Measurements from ENCODE around the gene BRF1.
"Not testable (repeated sequence)": the region's sequence is repeated elsewhere in the genome, so short reads cannot be mapped to it uniquely, and the experiment has no call there.

The BRF1 gene

GRCh38 chr14:105331575-105332349, 31.0 kb upstream of the BRF1 start:
- DNase-seq: no peak

- no peak for DNase-seq
These were observed 29.7 kb upstream of the BRF1 start for GRCh38 chr14:105330491-105330895.

- DNase-seq: no peak
These were observed 28.8 kb upstream of the BRF1 start for GRCh38 chr14:105329411-105330150.

GRCh38 chr14:105328678-105329390, 28.0 kb upstream of the BRF1 start:
- DNase-seq: no peak

DNA sequence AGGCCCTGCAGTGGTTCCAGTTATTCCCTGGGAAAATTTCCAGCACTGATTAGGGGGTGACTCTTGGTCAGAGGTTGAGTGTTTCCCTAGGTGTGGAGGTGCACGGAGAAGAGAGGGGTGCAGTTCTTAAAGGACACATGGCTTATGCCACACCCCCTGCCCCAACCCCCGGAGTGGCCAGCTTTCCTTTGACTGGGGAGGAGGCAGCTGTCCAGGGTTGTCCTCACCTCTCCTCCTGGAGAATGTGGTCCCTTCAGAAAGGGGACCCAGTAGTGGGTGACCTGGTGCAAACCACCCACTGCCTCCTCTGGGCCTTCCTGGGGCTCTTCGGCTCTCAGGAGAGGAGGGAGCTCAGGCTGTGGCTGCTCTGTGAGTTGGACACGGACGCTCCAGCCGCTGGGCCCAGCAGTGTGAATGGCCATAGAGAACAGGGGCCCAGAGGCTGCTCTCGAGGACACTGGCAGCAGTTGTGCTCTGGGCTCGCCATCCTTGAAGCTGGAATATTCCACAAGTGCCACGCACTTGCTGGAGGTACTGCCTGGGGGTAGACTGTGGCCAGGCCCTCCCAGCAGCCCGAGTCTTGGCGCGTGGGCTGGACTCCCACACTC, 27.4 kb upstream of the BRF1 start:
- no peak for DNase-seq

DNA sequence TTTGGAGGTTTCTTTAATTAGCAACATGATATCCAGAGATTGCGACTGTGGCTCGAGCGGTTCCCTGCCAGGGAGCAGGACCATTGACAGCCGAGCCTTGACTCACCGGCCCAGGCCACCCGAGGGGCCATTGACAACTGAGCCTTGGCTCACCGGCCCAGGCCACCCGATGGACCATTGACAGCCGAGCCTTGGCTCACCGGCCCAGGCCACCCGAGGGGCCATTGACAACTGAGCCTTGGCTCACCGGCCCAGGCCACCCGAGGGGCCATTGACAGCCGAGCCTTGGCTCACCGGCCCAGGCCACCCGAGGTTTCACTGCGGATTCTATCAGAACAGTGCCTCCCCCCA, 26.9 kb upstream of the BRF1 start:
- DNase-seq: not testable (repeated sequence)

DNA sequence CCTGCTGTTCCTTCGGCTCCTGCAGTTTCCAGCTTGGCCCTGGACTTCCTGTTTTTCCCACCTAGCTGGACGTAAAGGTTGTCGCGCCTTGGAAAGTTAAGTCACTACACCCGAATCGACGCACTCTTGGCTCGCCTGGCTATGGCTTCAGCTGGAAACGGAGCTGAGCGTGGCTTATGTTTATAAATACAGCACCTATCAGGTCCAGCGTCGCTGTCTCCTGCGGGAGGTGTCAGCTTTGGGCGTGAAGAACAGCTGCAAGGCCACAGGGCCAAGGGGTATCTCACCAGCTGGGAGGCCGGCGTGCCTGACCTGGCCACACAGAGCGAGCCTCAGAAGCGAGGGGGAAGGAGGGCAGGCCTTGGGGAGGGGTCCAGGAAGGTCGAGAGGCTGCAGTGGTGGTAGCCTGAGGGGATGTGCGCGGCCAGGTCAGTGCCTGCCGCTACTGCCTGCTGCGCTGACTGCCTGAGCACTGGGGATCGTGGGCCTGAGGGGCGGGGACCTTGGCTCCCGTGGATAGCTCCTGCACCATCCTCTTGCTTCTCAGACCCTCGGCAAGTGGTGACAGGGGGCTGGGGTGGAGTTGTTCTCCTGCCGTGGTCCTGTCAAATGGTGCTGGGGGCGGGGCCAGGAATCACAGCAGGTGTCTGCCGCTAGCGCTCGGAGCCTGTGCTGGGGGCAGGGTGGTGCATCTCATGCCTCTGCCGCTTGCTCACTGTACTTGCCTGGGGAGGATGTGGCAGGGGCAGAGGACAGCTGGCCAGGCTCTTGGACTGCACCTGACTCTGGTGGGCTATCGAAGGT, 26.3 kb upstream of the BRF1 start:
- DNase-seq: no peak

DNA sequence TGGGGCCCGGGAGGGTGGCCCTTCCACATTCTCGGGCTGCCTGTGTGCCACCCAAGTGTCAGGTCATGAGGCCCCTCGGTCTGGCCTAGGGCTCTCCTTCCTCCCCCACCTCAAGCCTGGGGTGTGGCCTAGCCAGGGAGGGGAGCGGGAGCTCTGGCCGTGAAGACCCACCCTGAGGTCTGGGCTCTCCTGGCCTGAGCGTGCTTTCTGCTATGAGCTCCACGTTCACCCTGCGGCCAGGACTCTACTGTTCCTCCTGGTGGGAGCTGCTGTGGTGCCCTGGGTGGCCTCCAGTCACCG, 25.7 kb upstream of the BRF1 start:
- no peak for DNase-seq

- DNase-seq: no peak
These were observed 25.1 kb upstream of the BRF1 start for GRCh38 chr14:105325716-105326567.

DNA sequence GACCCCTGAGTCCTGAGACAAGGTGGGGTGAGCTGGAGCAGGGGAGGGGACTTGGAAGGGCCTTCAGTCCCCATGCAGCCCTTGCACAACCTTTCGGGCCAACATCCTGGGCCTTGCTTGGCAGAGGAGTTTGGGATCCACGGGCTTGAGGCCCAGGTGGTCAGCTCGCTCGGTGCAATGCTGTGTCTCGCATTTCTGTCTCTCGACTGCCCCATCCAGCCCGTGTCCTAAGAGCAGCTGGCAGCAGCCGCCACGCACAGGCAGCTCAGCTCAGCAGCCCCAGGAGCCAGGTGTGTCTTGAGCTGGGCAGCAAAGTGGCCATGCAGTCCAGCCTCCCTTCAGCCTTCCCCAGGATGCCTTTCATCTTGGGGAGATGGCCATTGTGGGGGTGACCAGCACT, 24.5 kb upstream of the BRF1 start:
- no peak for DNase-seq

DNA sequence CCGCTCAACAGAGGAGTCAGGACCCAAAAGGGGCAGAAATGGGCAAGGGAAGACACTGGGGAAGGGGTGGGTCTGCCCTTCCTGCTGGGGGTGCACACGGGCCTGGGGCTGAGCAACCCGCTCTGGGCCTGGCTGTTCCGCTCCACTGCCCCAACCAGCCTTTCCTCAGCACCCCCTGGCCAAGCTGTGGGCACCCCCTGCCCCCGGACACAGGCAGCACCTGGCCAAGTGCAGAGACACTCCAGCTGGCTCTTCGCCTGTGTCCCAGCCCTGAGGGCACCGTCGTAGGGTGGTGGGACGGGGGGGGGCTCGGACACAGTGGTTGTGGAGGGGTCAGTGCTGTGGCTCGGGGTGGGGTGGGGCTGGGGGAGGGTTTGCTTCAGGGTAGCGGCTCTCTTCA, 24.1 kb upstream of the BRF1 start:
- no peak for DNase-seq

GRCh38 chr14:105324080-105324778, 23.4 kb upstream of the BRF1 start:
- no peak for DNase-seq

DNA sequence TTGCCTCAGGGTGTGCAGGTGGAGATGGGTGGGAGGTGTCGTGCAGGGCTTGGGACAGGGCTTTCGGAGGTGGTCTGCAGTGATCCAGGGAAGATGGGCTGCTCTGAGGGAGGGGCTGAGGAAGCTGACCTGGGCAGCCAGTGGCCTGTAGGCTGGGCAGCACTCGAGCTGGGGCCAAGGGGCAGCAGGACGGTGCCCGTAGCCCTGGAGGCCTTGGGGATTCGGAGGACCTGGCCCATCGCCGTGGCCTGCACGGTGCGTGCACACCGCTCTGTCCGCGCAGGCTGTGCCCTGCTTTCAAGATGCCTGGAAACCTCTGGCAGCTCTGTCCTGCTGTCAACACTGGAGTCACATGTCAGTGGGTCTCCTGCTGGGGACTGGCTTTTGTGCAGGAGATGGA, 22.9 kb upstream of the BRF1 start:
- DNase-seq: no peak

DNA sequence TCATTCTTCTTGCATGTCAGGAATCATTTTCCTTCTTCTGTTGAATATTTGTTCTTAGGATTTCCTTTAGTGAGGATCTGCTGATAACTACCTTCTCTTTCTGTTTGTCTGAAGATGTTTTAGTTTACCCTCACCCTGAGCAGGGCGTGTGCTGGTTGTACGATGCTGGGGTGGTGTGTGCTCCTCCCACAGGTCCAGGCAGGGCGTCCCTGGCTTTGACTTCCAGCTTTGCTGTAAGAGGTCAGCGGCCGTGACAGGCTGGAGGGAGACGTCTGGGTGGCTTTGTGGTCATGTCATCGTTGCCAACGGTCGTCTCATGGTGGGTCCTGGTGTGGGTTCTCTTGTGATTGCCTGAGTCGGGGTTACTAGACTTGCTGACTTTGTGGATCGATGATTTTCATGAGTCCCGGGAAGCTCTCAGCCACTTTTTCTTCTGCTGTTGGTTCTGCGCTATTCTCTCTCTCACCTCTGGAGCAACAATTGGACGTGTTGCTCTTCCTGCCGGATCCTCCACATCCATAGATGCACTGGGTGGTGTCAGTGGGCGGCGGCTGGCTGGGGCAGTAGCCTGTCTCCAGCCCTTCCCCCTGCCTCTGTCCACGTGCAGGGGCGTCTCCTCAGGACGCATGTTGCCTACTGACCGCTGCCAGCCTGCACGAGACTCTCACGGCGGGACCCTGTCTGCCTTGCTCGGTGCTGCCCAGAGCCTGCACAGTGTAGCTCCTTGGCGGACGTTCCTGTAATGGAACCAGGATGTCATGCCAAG, 22.2 kb upstream of the BRF1 start:
- no peak for DNase-seq

- no peak for DNase-seq
These were observed 16.7 kb upstream of the BRF1 start for GRCh38 chr14:105317546-105317945.

- no peak for DNase-seq
These were observed 16.2 kb upstream of the BRF1 start for GRCh38 chr14:105316968-105317510.

GRCh38 chr14:105316577-105316941, 15.8 kb upstream of the BRF1 start:
- no peak for DNase-seq

DNA sequence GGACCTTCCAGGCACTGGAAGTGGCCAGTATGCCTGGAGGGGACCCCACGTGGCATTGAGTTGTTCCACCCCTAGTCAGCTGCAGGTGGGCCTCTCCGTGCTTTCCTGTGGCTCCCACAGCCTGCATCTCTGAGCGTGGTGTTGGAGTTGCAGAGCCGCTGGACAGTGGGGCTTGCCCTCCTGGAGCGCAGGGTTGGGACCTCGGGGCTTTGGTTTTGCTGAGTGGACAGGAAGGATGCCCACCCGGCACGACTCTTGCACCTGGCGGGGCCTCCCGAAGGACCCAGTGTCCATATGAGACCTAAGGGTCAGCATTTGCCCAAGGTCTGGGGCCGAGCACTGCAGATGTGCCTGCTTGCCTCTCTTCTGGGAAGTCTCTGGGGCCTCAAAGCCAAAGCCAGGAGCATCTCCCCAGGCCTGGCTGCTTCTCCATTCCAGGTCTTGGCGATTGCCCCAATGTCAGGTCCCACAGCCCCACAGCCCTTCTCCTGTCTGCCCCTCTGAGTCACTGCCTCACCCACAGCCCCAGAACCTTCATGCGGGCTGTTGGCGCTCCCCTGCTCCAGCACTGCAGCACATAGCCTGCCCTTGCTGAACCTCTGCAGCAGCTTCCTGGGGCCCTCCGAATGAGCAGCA, 15.3 kb upstream of the BRF1 start:
- DNase-seq: no peak

GRCh38 chr14:105315211-105315721, 14.5 kb upstream of the BRF1 start:
- DNase-seq: no peak

All from T1000 (cell line).